Activated CD4-positive, alpha-beta T cell treated with anti-CD3 and anti-CD28 coated beads, Interleukin-2, amount 50 U/mL, for 1 hour (primary cell): ENCODE data around the gene PROX1.

Source experiments
- DNase-seq: peaks from one replicate; pipeline ENCODE4 v3.0.0-alpha.2; 2020

Gene PROX1, protein sequence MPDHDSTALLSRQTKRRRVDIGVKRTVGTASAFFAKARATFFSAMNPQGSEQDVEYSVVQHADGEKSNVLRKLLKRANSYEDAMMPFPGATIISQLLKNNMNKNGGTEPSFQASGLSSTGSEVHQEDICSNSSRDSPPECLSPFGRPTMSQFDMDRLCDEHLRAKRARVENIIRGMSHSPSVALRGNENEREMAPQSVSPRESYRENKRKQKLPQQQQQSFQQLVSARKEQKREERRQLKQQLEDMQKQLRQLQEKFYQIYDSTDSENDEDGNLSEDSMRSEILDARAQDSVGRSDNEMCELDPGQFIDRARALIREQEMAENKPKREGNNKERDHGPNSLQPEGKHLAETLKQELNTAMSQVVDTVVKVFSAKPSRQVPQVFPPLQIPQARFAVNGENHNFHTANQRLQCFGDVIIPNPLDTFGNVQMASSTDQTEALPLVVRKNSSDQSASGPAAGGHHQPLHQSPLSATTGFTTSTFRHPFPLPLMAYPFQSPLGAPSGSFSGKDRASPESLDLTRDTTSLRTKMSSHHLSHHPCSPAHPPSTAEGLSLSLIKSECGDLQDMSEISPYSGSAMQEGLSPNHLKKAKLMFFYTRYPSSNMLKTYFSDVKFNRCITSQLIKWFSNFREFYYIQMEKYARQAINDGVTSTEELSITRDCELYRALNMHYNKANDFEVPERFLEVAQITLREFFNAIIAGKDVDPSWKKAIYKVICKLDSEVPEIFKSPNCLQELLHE

DNA sequence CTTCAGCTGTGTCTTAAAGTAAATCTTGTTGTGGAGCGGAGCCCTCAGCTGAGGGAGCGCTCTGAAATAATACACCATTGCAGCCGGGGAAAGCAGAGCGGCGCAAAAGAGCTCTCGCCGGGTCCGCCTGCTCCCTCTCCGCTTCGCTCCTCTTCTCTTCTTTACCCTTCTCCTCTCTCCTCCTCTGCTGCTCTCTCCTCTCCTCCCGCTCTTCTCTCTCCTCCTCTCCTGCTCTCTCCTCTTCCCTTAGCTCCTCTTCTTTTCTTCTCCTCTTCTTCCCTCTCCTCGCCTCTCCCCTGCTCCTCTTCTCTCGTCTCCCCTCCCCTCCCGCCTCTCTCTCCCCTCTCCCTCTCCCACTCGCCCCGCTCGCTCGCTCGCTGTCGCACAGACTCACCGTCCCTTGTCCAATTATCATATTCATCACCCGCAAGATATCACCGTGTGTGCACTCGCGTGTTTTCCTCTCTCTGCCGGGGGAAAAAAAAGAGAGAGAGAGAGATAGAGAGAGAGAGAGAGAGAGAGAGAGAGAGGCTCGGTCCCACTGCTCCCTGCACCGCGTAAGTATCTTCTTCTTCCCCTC is at the start of gene PROX1:
Gene PROX1 (plus strand): TSS at position 47 of the 580 bp plus-strand sequence. CDS start 8,563 bp downstream, outside the sequence.
- DNase-seq = peak; percentile 38

DNA sequence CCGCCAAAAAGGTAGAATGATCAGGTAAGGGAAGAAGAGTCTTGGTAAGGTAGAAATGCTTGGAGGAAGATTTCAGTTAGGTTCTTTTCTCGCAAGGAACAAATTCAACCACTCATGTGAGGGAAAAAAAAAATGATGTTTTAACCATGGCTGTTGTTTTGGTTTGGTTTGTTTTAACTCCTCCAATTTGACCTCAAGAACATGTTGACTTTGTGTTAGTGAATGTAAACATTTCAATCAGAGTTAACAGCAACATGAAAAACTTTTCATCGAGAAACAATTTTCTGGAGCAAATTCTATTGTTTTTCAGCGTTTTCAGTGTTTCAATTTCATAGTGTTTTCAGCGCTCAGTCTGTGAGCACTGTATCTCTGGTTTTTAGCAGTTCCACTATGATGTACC is 49.0 kb upstream of the PROX1 start:
- DNase-seq = no peak

DNA sequence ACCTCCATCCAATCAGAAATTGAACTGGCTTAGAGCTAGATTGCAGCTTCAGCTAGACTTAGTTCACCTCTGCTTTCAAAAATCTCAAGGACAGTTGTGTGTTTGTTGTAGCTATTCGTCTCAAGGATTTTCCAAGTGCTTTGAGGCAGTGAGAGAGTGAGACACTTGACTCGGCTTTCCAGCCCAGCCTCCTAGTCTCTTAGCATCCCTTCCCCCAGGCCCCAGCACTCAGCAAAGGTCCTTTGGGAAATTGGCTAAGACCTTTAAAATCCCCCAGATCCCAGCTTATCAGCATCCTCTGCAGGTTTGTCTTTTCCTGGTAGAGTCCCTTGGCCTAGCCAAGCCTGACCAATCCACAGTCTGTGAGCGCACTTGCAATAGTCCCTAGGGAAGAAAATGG is 47.9 kb upstream of the PROX1 start:
- DNase-seq = no peak

- no peak for DNase-seq
Observed at GRCh38 chr1:213940947-213941346, 46.8 kb upstream of the PROX1 start.

GRCh38 chr1:213942061-213942460 is 45.7 kb upstream of the PROX1 start:
- DNase-seq = no peak

- DNase-seq = no peak
Observed at GRCh38 chr1:213947200-213947801, 40.5 kb upstream of the PROX1 start.

DNA sequence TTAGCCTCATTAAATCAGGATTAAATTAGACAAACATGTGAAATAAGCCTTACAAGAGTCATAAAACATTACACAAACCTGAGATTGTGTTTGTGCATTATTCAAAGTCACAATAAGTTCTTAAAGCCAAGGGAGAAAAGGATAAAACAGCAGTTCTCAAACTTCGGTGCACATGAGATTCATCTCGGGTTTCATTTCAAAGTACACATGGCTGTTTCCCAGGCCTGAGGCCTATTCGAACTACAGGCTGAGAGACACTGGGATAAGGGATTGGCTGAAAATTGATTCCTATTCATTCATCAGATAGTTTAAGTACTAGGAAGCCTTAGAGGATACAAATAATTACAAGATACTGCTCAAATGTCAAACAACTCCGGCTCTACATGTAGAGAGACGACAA is 35.9 kb upstream of the PROX1 start:
- no peak for DNase-seq

GRCh38 chr1:213953806-213954205 is 34.0 kb upstream of the PROX1 start:
- DNase-seq = no peak

GRCh38 chr1:213956295-213956770 is 31.4 kb upstream of the PROX1 start:
- no peak for DNase-seq

GRCh38 chr1:213958346-213958745 is 29.4 kb upstream of the PROX1 start:
- no peak for DNase-seq

DNA sequence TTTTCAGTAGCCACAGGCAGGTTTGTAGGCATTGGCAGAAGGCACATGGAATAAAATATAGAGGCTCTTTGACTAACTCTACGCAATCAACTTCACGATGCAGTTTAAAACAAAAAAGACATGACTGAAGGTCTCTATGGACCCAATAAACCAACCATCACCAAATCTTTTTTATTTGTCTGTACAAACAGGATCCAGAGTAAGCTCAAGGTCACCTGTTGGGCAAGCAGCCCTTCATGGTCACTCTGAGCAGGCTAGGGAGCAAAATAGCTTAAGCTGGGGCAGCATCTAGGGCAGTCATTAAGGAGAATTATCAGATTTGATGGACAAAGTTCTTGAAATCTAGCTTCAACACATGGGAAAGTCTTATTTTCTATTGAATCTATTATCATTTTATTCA is 26.8 kb upstream of the PROX1 start:
- no peak for DNase-seq

DNA sequence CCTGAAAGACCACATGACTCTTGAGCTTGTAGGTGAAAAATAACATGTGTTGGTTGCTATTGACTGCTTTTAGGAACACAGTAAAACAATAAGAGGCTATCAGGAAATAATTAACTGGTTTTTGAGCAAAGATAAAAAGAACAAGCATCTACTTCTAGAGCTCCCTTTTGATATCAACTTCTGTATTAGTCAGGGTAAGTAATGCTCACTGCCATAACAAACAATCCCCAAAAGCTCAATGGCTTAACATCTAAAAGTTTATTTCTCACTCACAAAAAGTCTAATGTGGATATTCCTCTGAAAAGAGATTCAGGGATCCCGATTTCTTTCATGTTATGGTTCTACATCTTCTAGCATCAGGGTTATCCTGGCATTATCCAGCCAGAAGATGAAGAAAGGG is 25.3 kb upstream of the PROX1 start:
- no peak for DNase-seq

- DNase-seq = no peak
Observed at GRCh38 chr1:213966122-213966521, 21.7 kb upstream of the PROX1 start.

GRCh38 chr1:213968146-213968825 is 19.5 kb upstream of the PROX1 start:
- no peak for DNase-seq

GRCh38 chr1:213969958-213970555 is 17.7 kb upstream of the PROX1 start:
- no peak for DNase-seq

GRCh38 chr1:213972141-213972540 is 15.6 kb upstream of the PROX1 start:
- DNase-seq = no peak

- DNase-seq = no peak
Observed at GRCh38 chr1:213973129-213973528, 14.6 kb upstream of the PROX1 start.

DNA sequence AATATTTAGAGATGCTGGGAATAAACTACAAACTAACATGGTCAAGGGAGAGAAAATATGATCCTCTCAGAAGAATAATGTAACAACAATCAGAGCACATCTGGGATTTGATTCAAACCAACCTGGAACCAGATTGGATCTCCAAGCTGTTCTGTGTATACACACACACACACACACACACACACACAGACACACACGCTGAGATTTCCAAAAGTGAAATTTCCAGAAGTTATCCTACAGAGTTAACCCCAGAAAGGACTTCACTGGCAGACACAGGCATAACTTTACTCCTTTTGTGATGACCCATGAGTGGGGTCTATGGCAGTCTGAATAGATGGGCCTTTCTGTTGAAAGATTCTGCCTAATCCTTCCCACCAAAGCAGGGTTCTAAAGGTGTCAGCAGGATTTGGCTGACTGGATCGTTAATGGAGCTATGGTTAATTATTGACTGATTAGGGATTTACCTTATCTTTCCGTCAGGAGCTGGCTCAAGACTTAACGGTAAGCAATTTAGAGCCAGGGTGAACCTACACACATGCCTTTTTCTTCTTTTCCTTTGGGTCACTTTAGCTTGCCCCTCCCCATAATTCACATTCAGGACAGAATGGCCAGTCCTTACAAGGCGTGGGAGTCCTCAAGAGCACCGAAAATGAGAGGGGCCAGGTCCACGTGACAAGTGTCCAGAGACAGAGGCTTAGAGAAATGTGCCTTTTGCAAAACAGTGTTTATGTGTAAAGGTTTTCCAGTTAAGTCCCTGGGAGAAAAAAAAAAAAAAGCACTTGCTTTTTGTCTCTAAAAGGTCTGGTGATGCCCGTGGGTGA is 10.9 kb upstream of the PROX1 start:
- no peak for DNase-seq

- DNase-seq = no peak
Observed at GRCh38 chr1:213977486-213977842, 10.3 kb upstream of the PROX1 start.

GRCh38 chr1:213977909-213978308 is 9.9 kb upstream of the PROX1 start:
- DNase-seq = no peak
